ENCODE results near the gene PIK3AP1. TPM values are rescaled to one million over a fixed set of nuclear protein-coding genes. Genes with fewer than 3 reads are reported as not detected.

The PIK3AP1 gene
- total RNA-seq, 1 experiment from 2014 or later = 4.3 TPM

DNA sequence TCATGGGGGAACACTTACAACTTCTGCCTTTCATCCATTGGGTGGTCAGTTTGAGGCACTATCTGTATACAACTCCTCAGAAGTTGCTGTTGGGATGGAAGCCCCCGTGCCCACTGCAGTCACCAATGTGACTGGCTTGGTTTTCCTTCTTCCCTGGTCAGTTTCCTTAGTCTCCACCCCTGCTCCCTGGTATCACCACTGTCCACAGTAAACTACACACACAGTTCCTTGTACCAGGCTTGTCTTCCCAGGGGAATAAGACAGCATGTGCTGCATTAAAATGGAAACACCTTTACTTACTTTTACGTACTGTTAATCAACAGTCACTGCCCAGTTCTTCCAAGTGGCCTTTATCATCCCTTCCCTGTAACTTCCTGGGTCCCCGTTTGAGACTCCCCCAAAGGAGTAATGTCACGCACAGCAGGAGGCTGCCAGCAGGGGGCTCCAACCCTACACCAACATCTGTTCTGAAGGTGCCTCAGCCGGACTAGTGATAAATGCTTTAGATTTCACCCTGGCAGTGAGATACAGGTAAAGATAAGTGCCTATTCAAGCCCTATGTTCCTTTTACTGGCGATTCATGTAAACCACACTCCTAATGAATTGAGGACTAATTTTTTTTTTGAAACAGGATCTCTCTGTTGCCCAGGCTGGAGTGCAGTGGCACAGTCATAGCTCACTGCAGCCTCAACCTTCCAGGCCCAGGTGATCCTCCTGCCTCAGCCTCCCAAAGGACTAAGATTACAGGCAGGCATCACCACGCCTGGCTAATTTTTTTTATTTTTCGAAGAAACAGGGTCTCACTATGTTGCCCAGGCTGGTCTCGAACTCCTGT is 45.3 kb upstream of the PIK3AP1 start:
- no peak overlapping the region for H3K4me3 Mint-ChIP-seq
- no peak overlapping the region for H3K27ac Mint-ChIP-seq
- POLR2A ChIA-PET = no interaction called here
- TF ChIP-seq, protein P1, sequence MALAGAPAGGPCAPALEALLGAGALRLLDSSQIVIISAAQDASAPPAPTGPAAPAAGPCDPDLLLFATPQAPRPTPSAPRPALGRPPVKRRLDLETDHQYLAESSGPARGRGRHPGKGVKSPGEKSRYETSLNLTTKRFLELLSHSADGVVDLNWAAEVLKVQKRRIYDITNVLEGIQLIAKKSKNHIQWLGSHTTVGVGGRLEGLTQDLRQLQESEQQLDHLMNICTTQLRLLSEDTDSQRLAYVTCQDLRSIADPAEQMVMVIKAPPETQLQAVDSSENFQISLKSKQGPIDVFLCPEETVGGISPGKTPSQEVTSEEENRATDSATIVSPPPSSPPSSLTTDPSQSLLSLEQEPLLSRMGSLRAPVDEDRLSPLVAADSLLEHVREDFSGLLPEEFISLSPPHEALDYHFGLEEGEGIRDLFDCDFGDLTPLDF (CRISPR knock-in tag; IDR thresholded peaks at IDR 0.05) = no peak
- TF ChIP-seq, protein P2, sequence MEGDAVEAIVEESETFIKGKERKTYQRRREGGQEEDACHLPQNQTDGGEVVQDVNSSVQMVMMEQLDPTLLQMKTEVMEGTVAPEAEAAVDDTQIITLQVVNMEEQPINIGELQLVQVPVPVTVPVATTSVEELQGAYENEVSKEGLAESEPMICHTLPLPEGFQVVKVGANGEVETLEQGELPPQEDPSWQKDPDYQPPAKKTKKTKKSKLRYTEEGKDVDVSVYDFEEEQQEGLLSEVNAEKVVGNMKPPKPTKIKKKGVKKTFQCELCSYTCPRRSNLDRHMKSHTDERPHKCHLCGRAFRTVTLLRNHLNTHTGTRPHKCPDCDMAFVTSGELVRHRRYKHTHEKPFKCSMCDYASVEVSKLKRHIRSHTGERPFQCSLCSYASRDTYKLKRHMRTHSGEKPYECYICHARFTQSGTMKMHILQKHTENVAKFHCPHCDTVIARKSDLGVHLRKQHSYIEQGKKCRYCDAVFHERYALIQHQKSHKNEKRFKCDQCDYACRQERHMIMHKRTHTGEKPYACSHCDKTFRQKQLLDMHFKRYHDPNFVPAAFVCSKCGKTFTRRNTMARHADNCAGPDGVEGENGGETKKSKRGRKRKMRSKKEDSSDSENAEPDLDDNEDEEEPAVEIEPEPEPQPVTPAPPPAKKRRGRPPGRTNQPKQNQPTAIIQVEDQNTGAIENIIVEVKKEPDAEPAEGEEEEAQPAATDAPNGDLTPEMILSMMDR (IDR thresholded peaks at IDR 0.05) = peak; percentile 46
- no peaks in the 10 kb centered on the region; the same call in 1 of the 2 replicates for H3K27me3 Mint-ChIP-seq (ENCODE audit: low read depth)
- ATAC-seq = no peak
- H3K36me3 Mint-ChIP-seq = peaks cover 8% of the 10 kb centered on the region
- H3K4me1 Mint-ChIP-seq = no peaks in the 10 kb centered on the region
- peak; percentile 58 for DNase-seq (ENCODE audit: low spot score)
- CTCF ChIA-PET = no interaction called here
- H3K9me3 Mint-ChIP-seq = peaks cover 16% of the 10 kb centered on the region

DNA sequence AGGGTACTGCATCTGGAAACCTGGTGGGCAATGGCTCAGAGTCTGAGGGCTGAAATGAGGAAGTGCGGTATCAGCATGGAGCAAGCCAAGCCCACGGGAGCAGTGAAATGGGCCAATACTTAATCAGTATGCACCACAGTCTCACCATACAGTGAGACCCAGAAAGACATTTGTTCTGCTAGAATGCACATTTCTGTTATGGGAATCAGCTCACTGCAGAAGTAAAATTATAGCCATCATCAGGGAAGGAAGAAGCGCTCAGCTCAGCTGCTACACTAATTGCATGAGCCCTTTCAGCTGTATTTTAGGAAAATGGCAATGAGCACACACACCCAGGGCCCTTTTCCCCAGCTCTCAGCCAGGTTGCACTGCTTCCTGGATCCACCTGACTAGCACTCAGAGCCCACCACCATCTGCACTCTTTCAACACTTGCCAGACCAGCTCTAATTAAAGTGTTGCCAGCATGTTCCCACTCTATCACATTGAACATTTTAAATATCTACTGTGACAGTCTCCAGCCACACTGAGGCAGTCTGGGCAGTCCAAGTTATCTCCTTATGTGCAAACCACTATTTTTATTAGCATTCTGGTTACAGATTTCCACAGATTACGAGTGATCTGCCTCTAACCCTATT is 44.2 kb upstream of the PIK3AP1 start:
- ATAC-seq (no peak), DNase-seq (ENCODE audit: low spot score) (no peak)
- no peaks in the 10 kb centered on the region for H3K27me3 Mint-ChIP-seq (ENCODE audit: low read depth)
- H3K27ac Mint-ChIP-seq = no peak overlapping the region
- H3K9me3 Mint-ChIP-seq = peaks cover 13% of the 10 kb centered on the region
- ChIA-PET POLR2A (no interaction called here), CTCF (interaction anchor here (0.6 to 1.3 kb wide), 3 partner anchors 25 to 124 kb away, joined by 3 to 4 read pairs (median 3); no protein-coding TSS in a partner anchor)
- TF ChIP-seq FOXP1 (CRISPR knock-in tag; IDR thresholded peaks at IDR 0.05; ENCODE audit: borderline replicate concordance) (no peak), ZNF423 (CRISPR knock-in tag; IDR thresholded peaks at IDR 0.05) (no peak)
- H3K36me3 Mint-ChIP-seq = peaks cover 4% of the 10 kb centered on the region
- H3K4me1 Mint-ChIP-seq = no peaks in the 10 kb centered on the region
- no peak overlapping the region for H3K4me3 Mint-ChIP-seq

DNA sequence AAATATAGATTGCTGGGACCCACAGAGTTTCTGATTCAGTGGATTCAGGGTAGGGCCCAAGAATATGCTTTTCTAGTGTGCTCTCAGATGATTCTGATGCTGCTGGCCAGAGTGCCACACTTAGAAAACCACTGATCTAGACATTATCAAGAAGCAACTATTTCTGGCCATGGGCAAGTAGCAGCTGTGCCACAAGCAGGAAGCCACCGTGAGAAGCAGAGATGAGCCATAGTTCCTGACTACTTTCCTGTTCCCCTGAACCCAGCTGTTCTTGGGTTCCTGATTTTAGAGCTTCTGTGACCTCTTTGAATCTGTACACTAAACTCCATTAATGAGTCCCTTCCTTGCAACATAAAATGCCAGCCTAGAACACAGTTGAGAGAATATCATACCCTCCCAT is 38.1 kb upstream of the PIK3AP1 start:
- ATAC-seq = no peak

More for the DNA sequence above, 38.1 kb upstream of the PIK3AP1 start:
- no peak for TF ChIP-seq ZNF121 (CRISPR knock-in tag; IDR thresholded peaks at IDR 0.05)
- TF ChIP-seq, protein P3, sequence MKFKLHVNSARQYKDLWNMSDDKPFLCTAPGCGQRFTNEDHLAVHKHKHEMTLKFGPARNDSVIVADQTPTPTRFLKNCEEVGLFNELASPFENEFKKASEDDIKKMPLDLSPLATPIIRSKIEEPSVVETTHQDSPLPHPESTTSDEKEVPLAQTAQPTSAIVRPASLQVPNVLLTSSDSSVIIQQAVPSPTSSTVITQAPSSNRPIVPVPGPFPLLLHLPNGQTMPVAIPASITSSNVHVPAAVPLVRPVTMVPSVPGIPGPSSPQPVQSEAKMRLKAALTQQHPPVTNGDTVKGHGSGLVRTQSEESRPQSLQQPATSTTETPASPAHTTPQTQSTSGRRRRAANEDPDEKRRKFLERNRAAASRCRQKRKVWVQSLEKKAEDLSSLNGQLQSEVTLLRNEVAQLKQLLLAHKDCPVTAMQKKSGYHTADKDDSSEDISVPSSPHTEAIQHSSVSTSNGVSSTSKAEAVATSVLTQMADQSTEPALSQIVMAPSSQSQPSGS (CRISPR knock-in tag; IDR thresholded peaks at IDR 0.05; ENCODE audit: borderline replicate concordance, low read depth) = no peak
- TF ChIP-seq, protein P4, sequence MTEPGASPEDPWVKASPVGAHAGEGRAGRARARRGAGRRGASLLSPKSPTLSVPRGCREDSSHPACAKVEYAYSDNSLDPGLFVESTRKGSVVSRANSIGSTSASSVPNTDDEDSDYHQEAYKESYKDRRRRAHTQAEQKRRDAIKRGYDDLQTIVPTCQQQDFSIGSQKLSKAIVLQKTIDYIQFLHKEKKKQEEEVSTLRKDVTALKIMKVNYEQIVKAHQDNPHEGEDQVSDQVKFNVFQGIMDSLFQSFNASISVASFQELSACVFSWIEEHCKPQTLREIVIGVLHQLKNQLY (CRISPR knock-in tag; IDR thresholded peaks at IDR 0.05) = no peak
- TF ChIP-seq, protein P5, sequence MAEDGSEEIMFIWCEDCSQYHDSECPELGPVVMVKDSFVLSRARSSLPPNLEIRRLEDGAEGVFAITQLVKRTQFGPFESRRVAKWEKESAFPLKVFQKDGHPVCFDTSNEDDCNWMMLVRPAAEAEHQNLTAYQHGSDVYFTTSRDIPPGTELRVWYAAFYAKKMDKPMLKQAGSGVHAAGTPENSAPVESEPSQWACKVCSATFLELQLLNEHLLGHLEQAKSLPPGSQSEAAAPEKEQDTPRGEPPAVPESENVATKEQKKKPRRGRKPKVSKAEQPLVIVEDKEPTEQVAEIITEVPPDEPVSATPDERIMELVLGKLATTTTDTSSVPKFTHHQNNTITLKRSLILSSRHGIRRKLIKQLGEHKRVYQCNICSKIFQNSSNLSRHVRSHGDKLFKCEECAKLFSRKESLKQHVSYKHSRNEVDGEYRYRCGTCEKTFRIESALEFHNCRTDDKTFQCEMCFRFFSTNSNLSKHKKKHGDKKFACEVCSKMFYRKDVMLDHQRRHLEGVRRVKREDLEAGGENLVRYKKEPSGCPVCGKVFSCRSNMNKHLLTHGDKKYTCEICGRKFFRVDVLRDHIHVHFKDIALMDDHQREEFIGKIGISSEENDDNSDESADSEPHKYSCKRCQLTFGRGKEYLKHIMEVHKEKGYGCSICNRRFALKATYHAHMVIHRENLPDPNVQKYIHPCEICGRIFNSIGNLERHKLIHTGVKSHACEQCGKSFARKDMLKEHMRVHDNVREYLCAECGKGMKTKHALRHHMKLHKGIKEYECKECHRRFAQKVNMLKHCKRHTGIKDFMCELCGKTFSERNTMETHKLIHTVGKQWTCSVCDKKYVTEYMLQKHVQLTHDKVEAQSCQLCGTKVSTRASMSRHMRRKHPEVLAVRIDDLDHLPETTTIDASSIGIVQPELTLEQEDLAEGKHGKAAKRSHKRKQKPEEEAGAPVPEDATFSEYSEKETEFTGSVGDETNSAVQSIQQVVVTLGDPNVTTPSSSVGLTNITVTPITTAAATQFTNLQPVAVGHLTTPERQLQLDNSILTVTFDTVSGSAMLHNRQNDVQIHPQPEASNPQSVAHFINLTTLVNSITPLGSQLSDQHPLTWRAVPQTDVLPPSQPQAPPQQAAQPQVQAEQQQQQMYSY (CRISPR knock-in tag; IDR thresholded peaks at IDR 0.05) = no peak
- Mint-ChIP-seq H3K4me1 (no peaks in the 10 kb centered on the region), H3K4me3 (no peak overlapping the region), H3K9me3 (no peaks in the 10 kb centered on the region; the same call in 1 of the 2 replicates), H3K27ac (no peak overlapping the region), H3K36me3 (no peaks in the 10 kb centered on the region), H3K27me3 (ENCODE audit: low read depth) (no peaks in the 10 kb centered on the region)
- no peak for DNase-seq (ENCODE audit: low spot score)
- CTCF ChIA-PET = interaction anchor here (1.0 kb wide), 1 partner anchor 15 kb away, joined by 3 read pairs; no protein-coding TSS in a partner anchor
- POLR2A ChIA-PET = no interaction called here
